ENCODE data around the gene NR5A1. TPM values are rescaled to one million over a fixed set of nuclear protein-coding genes. Genes with fewer than 3 reads are reported as not detected.

NR5A1 gene
- total and polyA plus RNA-seq, 2 experiments from 2014 or later: 0.21 TPM; not detected in 1

DNA sequence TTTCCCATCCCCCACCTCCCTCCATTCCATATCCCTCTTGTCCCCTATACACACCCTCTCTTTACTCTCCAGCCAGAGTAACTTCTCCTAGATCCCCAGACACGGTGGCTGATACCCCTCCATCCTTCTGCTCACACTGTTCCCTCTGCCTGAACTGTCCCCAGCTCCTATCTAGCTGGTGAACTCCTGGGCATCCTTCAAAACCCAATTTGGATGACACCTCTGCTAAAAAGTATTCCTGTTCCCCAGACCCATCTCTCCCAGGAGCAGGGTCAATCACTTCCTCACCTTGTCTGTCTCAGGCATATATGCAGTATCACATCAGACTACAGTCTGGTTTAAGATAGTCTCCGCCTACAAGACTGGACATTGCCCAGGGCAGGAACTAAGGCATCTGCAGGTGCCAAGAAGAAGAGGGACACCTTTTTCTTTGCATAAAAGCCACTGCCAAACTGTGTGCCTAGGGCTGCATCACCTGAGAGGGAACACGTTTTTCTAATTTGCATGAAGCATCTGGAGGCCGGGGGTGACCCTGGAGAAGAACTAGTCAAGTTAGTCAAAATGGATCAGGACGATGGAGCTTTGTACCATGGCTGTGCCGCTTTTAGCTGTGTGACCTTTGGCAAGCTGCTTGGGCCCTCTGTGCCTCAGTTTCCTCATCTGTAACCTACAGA is 27.1 kb downstream of the NR5A1 start (continued):
- TF ChIP-seq REST (IDR thresholded peaks at IDR 0.05; ENCODE audit: unreplicated experiment) (no peak), ZNF331 (CRISPR knock-in tag; IDR thresholded peaks at IDR 0.05; ENCODE audit: low read depth) (no peak), EZH2 (IDR thresholded peaks at IDR 0.05; ENCODE audit: low read depth, unreplicated experiment) (no peak), CTCF (conservative IDR thresholded peaks at IDR 0.05; ENCODE audit: low read depth in 2 of 2) (no peak)

- peaks cover 22% of the 10 kb centered on the region for H3K4me1 Mint-ChIP-seq
- no peaks in the 10 kb centered on the region for H4K20me1 ChIP-seq (replicated peaks; ENCODE audit: insufficient read depth)
- peaks cover 37% of the 10 kb centered on the region for H3K27me3 Mint-ChIP-seq (ENCODE audit: insufficient read depth, low read depth, poor library complexity)
- TF ChIP-seq EZH2phosphoT487 (IDR thresholded peaks at IDR 0.05; ENCODE audit: unreplicated experiment): no peak
- TF ChIP-seq CREB1 (CRISPR knock-in tag; IDR thresholded peaks at IDR 0.05; ENCODE audit: low read depth): no peak
- no peak for TF ChIP-seq STAT1 (IDR thresholded peaks at IDR 0.05; ENCODE audit: unreplicated experiment)
- H2AFZ ChIP-seq: no peak overlapping the region
- H3K4me3 ChIP-seq: no peak overlapping the region
- H3K27ac ChIP-seq (ENCODE audit: low read depth): no peak overlapping the region
- H3K9me3 Mint-ChIP-seq: no peaks in the 10 kb centered on the region
- H3K27ac Mint-ChIP-seq: no peak overlapping the region
- H3K79me2 ChIP-seq (replicated peaks; ENCODE audit: insufficient read depth): no peaks in the 10 kb centered on the region
- H3K4me2 ChIP-seq: no peak overlapping the region
- peaks cover 20% of the 10 kb centered on the region for H3K4me1 ChIP-seq (ENCODE audit: insufficient read depth)
- DNase-seq (ENCODE audit: low spot score): no peak
- H3K27me3 ChIP-seq (ENCODE audit: insufficient read depth): peaks cover 49% of the 10 kb centered on the region
- ATAC-seq: no peak
- no peaks in the 10 kb centered on the region for H3K36me3 ChIP-seq (ENCODE audit: insufficient read depth)
- no peak overlapping the region for H3K4me3 Mint-ChIP-seq
- no peaks in the 10 kb centered on the region; the same call in 2 of the 3 replicates for H3K36me3 Mint-ChIP-seq (ENCODE audit: low read depth)
- 0 out of 2 replicates have a peak, but pooled peaks cover 2% of the 10 kb centered on the region for H3F3A ChIP-seq (replicated peaks; ENCODE audit: low read depth)
- H3K9me2 ChIP-seq (ENCODE audit: insufficient read depth): no peaks in the 10 kb centered on the region
These were observed 27.8 kb downstream of the NR5A1 start for GRCh38 chr9:124479371-124479770.

GRCh38 chr9:124478354-124478753 is 28.8 kb downstream of the NR5A1 start:
- H3K4me1 Mint-ChIP-seq: peaks cover 20% of the 10 kb centered on the region
- no peak overlapping the region for H3K27ac Mint-ChIP-seq
- ATAC-seq (peak; percentile 4), DNase-seq (ENCODE audit: low spot score) (peak; percentile 40)
- Histone ChIP-seq H3K36me3 (ENCODE audit: insufficient read depth) (no peaks in the 10 kb centered on the region), H3K79me2 (replicated peaks; ENCODE audit: insufficient read depth) (no peaks in the 10 kb centered on the region), H3K27me3 (ENCODE audit: insufficient read depth) (peaks cover 49% of the 10 kb centered on the region), H4K20me1 (replicated peaks; ENCODE audit: insufficient read depth) (no peaks in the 10 kb centered on the region), H3K4me2 (peak overlapping the region; percentile 84), H2AFZ (peak overlapping the region; percentile 96), H3K9me2 (ENCODE audit: insufficient read depth) (no peaks in the 10 kb centered on the region), H3K27ac (ENCODE audit: low read depth) (no peak overlapping the region), H3K4me1 (ENCODE audit: insufficient read depth) (peaks cover 20% of the 10 kb centered on the region), H3F3A (replicated peaks; ENCODE audit: low read depth) (0 out of 2 replicates have a peak, but pooled peaks cover 2% of the 10 kb centered on the region), H3K4me3 (peak overlapping the region; percentile 55)
- H3K27me3 Mint-ChIP-seq (ENCODE audit: insufficient read depth, low read depth, poor library complexity): peaks cover 41% of the 10 kb centered on the region
- H3K9me3 Mint-ChIP-seq: no peaks in the 10 kb centered on the region
- H3K36me3 Mint-ChIP-seq (ENCODE audit: low read depth): no peaks in the 10 kb centered on the region; the same call in 2 of the 3 replicates
- H3K4me3 Mint-ChIP-seq: peak overlapping the region; percentile 41
- TF ChIP-seq EZH2phosphoT487 (IDR thresholded peaks at IDR 0.05; ENCODE audit: unreplicated experiment) (no peak), CREB1 (CRISPR knock-in tag; IDR thresholded peaks at IDR 0.05; ENCODE audit: low read depth) (no peak), ZNF114 (CRISPR knock-in tag; IDR thresholded peaks at IDR 0.05) (no peak), STAT1 (IDR thresholded peaks at IDR 0.05; ENCODE audit: unreplicated experiment) (no peak)
- TF ChIP-seq, protein P1, sequence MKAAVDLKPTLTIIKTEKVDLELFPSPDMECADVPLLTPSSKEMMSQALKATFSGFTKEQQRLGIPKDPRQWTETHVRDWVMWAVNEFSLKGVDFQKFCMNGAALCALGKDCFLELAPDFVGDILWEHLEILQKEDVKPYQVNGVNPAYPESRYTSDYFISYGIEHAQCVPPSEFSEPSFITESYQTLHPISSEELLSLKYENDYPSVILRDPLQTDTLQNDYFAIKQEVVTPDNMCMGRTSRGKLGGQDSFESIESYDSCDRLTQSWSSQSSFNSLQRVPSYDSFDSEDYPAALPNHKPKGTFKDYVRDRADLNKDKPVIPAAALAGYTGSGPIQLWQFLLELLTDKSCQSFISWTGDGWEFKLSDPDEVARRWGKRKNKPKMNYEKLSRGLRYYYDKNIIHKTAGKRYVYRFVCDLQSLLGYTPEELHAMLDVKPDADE (IDR thresholded peaks at IDR 0.05): no peak

All from GM23338 (cell line).